Measurements from ENCODE around the gene SARM1.

Gene SARM1

GRCh38 chr17:28341516-28341915 is 30.0 kb upstream of the SARM1 start:
- DNase-seq (ENCODE audit: low read depth) = no peak

DNA sequence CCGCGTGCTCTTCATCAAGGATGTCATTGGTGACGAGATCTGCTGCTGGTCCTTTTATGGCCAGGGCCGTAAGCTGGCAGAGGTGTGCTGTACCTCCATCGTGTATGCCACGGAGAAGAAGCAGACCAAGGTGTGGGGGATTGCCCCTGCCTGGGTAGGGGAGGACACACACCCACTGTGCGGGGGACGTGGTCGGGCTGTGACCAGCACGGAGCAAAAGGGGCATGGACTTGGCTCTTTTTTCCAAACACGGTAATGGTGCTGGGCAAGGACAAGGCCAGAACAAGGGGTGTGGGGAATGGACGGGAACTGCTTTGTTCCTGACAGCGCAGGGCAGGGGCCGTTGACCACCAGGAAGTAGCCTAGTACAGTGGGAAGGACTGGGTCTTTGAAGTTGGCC is 29.2 kb upstream of the SARM1 start:
- no peak for DNase-seq (ENCODE audit: low read depth)

GRCh38 chr17:28343491-28343932 is 28.0 kb upstream of the SARM1 start:
- DNase-seq (ENCODE audit: low read depth) = no peak

DNA sequence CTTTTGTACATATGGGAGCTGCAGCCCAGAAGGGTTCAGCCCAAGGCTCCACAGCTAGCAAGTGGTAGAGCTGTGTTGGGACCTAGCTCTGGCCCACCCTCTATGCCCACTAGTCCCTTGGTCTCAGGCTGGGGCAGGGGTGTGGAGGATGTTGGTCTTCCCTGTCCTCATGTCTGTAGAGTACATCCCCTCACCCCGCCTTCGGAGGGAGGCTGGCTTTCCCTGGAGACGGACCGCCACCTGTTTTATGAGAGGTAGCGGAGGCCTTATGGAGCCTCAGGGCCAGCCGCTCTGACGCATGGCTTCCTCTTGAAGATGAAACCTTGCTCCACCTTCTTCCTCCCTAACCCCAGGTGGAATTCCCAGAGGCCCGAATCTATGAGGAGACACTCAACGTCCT is 27.5 kb upstream of the SARM1 start:
- no peak for DNase-seq (ENCODE audit: low read depth)

DNA sequence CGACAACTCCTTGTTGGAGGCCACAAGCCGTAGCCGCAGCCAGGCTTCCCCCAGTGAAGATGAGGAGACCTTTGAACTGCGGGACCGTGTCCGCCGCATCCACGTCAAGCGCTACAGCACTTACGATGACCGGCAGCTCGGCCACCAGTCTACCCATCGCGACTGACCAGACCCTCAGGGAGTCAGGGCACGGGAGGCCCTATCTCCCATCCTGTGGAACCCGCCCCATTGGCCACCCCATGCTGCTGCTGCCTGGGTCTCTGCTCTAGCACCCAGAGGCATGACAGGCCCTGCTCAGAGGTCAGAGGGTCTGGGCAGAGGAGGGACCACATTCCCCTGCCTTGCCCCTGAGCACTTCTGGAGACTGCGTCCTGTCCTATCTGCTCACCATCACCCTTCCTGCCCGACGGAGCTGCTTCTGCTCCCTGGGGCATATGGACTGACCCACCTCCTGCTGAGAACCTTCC is 27.0 kb upstream of the SARM1 start:
- DNase-seq (ENCODE audit: low read depth) = no peak

DNA sequence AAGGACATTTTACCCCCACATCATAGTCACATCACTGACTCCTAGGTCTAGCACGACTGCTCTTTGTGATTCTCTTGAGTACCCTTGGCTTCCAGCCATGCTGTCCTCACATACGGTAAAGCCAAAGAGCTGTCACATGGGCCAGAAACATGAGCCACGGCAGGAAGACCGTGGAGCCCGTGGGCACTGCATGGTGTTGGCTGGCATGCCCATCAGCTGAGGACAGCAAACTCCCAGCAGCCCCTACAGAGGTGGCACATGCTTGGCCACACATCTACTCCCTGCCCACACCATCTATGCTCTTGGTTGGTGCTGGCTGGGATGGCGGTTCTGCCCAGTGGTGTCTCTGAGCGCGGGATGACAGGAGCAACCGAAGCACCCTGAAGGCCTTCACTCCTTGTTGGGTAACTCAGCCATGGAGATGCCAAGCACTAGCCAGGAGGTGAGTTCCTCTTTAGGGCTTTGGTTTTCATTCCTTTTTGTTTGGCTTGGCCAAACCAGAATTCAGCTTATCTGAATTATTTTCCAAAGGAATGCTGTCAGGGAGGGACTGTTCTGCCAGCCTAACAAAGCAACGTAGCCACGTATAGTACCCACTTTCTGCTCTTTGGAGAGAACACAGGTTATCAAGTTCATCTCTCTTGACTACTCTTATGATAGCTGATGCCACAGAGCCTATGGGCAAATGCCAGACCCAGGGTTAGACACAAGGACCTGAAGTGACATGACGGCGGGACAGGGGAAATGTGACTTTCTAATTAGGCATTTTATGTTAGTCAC is 25.9 kb upstream of the SARM1 start:
- no peak for DNase-seq (ENCODE audit: low read depth)

GRCh38 chr17:28346199-28346580 is 25.3 kb upstream of the SARM1 start:
- DNase-seq (ENCODE audit: low read depth) = no peak

DNA sequence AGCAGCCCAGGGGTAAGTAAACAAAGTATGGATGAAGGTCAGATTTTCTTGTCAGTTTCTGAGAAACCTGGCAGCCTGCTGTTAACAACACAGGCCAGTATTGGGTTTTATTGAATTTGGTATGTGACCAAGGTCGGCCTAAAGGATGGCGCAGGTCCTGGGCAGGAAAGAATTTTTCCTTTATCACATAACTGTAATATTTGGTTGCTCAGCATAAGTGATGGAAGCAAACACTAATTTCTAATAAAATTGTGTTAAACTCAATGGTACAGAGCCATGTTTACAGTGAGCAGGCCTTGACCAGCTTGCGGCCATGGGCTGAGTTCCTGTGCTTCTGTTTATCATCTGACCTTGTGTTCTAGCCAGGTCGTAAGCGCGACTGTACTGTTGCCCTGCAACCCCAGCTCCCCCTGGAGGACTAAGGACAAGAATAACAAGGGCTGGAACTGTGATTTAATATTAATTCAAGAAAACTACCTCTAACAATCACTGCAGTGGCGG is 24.7 kb upstream of the SARM1 start:
- DNase-seq (ENCODE audit: low read depth) = no peak

GRCh38 chr17:28347261-28347891 is 24.1 kb upstream of the SARM1 start:
- DNase-seq (ENCODE audit: low read depth) = peak; percentile 81

GRCh38 chr17:28348979-28349378 is 22.5 kb upstream of the SARM1 start:
- DNase-seq (ENCODE audit: low read depth) = no peak

DNA sequence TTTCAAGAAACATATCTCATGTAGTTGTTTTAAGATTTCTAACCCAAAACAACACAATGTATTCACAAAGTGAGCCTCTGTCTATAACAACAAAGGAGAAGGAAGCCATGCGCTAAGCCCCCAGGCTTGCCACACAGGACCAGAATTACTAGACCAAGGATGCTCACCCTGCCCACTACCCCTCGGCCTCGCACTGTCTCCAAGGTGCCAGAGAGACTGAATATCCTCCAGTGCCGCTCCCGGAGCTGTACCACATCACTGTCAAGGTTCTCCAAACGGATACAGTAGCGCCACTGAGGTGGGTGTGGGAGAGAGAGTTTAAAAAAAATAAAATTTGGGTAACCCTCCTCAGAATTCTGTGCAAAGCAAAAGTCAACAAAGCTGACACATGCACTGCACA is 21.2 kb upstream of the SARM1 start:
- DNase-seq (ENCODE audit: low read depth) = no peak

DNA sequence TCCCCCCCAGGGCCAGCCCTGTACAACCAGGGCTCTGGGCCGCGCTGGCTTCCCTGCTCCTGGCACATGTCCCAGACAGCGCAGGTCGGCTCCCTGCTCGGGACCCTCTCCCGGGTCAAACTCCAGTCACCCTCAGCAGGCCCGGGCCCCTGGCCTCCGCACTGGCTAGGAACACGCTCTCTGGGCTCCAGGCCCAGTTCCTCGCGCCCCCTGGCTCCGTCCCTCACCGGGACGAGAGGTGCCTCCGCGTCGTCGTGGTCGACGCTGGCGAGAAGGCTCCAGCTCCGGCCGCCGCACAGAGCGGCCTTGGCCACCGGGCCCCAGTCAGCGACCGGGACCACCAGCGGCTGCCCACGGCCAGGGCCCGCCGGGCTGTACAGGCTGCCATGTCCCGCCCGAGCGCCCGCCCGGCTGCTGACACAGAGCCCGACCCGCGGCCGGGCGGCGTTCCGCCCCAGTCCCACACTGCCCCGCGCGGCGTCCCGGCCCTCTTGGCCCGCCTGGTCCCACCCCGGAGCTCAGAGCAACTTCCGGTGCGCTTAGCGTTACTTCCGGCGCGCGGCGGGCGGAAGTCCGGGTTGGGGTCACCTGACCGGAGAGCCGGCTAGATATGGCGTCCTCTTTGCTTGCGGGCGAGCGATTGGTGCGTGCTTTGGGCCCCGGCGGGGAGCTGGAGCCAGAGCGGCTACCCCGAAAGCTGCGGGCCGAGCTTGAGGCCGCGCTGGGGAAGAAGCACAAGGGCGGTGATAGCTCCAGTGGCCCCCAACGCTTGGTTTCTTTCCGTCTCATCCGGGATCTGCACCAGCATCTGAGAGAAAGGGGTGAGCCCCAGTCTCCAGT is 14.2 kb upstream of the SARM1 start, which contains the start of gene POLDIP2:
Gene POLDIP2, minus strand, starts transcription at position 467 of the 840 bp plus-strand sequence. Its CDS starts 79 bp downstream, at position 388.
- peak; percentile 55 for DNase-seq (ENCODE audit: low read depth)

DNA sequence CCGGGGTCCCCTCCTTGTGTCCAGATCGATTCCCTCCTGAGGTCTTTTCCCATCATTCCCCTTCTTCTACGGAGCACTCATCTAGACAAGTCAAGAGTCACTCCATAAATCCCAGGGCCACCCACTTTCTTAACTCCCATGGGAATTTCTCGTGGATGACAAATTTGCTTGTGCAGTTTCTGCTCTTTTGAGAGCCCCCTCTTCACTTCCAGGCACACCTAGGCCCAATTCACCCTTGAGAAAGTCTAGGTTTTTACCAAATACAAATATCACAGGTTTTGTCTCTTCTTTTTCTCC is 13.6 kb upstream of the SARM1 start:
- no peak for DNase-seq (ENCODE audit: low read depth)

- DNase-seq (ENCODE audit: low read depth) = no peak
These were observed 8.3 kb upstream of the SARM1 start for GRCh38 chr17:28363186-28363585.

DNA sequence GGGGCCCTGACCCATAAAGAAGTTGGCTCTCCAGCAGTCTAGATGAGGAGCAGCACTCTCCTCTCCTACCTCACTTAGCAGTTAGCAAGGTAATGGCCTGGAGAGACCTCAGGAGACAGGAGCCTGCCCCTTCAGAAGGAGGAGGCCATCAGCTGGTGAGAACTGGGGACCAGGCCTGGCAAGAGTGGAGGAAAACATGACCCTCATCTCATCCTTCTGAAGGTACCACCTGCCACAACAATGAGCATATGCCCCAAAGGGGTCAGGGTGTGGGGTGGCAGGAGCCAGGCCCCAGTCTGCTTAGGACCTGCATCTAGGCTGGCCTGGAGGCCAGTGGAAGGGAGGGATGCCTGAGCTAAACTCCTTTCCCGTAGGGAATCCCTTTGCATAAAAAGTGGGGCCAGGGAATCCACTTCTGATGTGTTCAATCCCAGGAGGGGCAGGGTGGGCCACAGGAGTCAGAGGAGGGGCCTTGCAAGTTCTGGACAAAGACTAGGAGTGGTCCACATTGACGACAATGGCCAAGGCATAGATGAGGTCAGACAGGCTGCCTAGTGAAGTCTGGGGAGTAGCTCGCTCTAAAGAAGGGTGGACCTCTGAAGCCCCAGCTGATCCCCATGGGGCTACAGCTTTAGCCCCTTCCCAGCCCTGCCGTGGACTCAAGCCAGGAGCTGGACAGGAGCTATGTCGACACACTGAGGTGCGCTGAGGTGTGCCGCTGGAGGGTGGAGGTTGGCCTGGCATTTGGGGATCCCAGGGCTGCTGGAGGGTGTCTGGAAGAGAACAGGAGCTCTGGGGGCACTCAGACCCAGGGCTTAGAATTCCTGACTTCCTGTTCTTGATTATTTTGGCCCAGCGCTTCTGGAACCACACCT is 7.5 kb upstream of the SARM1 start:
- DNase-seq (ENCODE audit: low read depth) = no peak

DNA sequence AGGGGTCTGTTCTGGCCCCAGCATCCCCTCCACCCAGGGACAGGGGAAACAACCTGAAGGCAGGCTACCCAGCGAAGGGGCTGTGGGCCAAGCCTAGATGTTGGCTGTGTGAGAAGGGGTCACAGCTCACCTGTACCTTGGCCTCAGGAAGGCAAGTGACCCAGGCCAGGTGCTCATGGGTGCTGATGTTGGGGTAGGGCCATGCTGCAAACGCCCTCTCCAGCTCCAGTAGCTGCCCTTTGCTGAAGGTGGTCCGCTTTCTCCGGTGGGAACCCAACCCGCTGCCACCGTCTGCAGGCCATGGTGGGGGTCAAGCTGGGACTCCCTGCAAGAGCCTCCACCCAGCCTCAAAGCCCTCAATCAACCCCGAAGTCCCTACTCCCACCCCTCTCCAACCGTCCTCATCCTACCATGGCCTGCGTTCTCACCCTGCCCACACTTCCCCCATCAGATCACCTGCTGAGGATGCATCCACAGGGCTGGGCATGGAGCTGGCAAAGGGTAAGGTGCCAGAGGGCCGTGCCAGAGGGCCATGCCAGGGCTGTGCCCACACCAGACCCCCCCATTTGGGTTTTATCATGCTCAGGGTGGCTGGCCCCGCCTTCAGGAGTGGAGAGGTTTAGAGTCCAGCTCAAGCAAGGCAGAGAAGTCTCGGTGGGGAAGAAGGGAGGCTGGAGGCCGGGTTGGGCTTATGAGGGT is 6.7 kb upstream of the SARM1 start, which contains the start of gene SEBOX:
Gene SEBOX, minus strand, starts transcription at position 535 of the 699 bp plus-strand sequence. Its CDS starts 48 bp downstream, at position 487.
- DNase-seq (ENCODE audit: low read depth) = no peak

DNA sequence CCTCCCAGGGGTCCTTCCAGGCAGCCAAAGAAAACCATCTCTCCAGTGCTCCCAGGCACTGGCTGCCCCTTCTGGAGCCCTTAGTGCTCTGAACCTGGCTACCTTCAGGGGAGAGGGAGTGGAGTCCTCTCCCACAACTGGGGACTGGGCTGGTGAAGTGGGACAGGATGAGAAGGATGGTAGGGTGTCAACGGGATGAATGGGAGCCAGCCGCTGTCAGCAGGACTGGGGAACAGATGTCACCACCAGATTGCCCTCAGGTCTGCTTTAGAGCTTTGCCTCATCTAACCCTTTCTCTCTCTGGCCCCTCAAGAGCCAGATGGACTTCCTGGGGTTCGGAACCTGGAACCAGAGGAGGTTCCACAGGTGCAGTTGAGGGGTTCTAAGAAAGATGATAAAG is 6.0 kb upstream of the SARM1 start:
- DNase-seq (ENCODE audit: low read depth) = no peak

DNA sequence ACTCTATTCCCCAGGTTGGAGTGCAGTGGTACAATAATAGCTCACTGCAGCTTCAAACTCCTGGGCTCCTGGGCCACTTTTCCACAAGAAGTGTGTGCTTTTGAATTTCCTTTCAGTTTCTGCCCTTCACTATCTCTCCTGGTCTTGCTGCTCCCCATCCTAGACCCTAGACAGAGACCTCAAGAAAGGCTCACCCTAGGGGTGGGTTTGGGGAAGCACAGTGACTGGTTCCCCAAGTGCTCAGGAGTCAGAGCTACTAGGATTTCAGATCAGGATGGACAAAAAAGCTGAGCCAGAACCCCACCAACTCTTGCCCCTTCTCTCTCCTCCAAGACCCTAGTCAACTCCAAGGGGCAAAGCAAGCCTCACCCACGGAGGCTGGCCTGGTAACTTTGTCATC is 4.9 kb upstream of the SARM1 start:
- DNase-seq (ENCODE audit: low read depth) = no peak

- no peak for DNase-seq (ENCODE audit: low read depth)
These were observed 3.7 kb upstream of the SARM1 start for GRCh38 chr17:28367641-28368305.

- DNase-seq (ENCODE audit: low read depth) = no peak
These were observed 3.1 kb upstream of the SARM1 start for GRCh38 chr17:28368306-28368831.
